ENCODE measurements around the gene ZNF322. TPM values are rescaled to one million over a fixed set of nuclear protein-coding genes. Genes with fewer than 3 reads are reported as not detected.

Gene ZNF322
- total RNA-seq, 2 donors from 2014 or later, result 42.5 to 59.9 TPM

GRCh38 chr6:26600759-26601158 is 58.8 kb downstream of the ZNF322 start:
- Mint-ChIP-seq H3K36me3 (ENCODE audit: low read depth) (peaks cover 15% of the 10 kb centered on the region), H3K27ac (no peak overlapping the region), H3K4me3 (no peak overlapping the region), H3K27me3 (ENCODE audit: insufficient read depth) (peaks cover 12% of the 10 kb centered on the region), H3K4me1 (peaks cover 7% of the 10 kb centered on the region), H3K9me3 (no peaks in the 10 kb centered on the region)
- Histone ChIP-seq H3K9ac (ENCODE audit: extremely low read depth, low read length, poor library complexity, severe bottlenecking) (no peak overlapping the region), H3K9me3 (ENCODE audit: control insufficient read depth, low read length) (no peaks in the 10 kb centered on the region), H3K27ac (ENCODE audit: low read depth, low read length) (no peak overlapping the region), H3K27me3 (ENCODE audit: control insufficient read depth, insufficient read depth, low read length, poor library complexity, severe bottlenecking) (peaks cover 18% of the 10 kb centered on the region), H3K36me3 (ENCODE audit: control insufficient read depth, insufficient read depth, low read length) (peaks cover 14% of the 10 kb centered on the region), H3K4me1 (ENCODE audit: control insufficient read depth, insufficient read depth, low read length) (no peaks in the 10 kb centered on the region), H3K4me3 (ENCODE audit: low read length) (no peak overlapping the region)
- TF ChIP-seq, protein P1, sequence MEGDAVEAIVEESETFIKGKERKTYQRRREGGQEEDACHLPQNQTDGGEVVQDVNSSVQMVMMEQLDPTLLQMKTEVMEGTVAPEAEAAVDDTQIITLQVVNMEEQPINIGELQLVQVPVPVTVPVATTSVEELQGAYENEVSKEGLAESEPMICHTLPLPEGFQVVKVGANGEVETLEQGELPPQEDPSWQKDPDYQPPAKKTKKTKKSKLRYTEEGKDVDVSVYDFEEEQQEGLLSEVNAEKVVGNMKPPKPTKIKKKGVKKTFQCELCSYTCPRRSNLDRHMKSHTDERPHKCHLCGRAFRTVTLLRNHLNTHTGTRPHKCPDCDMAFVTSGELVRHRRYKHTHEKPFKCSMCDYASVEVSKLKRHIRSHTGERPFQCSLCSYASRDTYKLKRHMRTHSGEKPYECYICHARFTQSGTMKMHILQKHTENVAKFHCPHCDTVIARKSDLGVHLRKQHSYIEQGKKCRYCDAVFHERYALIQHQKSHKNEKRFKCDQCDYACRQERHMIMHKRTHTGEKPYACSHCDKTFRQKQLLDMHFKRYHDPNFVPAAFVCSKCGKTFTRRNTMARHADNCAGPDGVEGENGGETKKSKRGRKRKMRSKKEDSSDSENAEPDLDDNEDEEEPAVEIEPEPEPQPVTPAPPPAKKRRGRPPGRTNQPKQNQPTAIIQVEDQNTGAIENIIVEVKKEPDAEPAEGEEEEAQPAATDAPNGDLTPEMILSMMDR (conservative IDR thresholded peaks at IDR 0.05), result no peak
- no peak for DNase-seq

DNA sequence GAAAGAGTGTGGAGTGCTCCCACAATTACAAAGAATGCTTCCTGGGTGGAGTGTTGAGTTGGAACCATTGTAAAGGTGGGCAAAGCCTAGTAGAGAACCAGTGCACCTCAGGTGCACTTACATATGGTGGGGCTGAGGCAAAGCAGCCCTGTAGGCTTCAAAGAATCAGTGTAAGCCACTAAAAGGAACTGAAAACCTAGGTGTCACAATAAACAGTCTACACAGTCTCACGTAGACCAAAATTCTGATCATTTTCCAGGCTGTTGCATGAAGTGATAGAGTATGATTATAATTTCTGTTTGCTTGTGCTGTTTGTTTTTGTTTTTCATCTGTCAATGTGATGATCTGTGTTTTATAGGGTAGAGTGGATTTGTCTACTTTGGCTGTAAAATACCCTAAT is 60.0 kb downstream of the ZNF322 start:
- peaks cover 7% of the 10 kb centered on the region for H3K27me3 ChIP-seq (ENCODE audit: control insufficient read depth, insufficient read depth, low read length, poor library complexity, severe bottlenecking)
- Mint-ChIP-seq H3K36me3 (ENCODE audit: low read depth) (peaks cover 15% of the 10 kb centered on the region), H3K27ac (no peak overlapping the region), H3K9me3 (no peaks in the 10 kb centered on the region), H3K27me3 (ENCODE audit: insufficient read depth) (peaks cover 6% of the 10 kb centered on the region), H3K4me3 (no peak overlapping the region), H3K4me1 (peaks cover 7% of the 10 kb centered on the region)
- TF ChIP-seq, protein P1 (conservative IDR thresholded peaks at IDR 0.05), result no peak
- no peak overlapping the region for H3K4me3 ChIP-seq (ENCODE audit: low read length)
- H3K36me3 ChIP-seq (ENCODE audit: control insufficient read depth, insufficient read depth, low read length), result peaks cover 14% of the 10 kb centered on the region
- no peak overlapping the region for H3K9ac ChIP-seq (ENCODE audit: extremely low read depth, low read length, poor library complexity, severe bottlenecking)
- no peak overlapping the region for H3K27ac ChIP-seq (ENCODE audit: low read depth, low read length)
- H3K4me1 ChIP-seq (ENCODE audit: control insufficient read depth, insufficient read depth, low read length), result no peaks in the 10 kb centered on the region
- no peak for DNase-seq
- no peaks in the 10 kb centered on the region for H3K9me3 ChIP-seq (ENCODE audit: control insufficient read depth, low read length)
- WGBS, 2 experiments (ENCODE audit: insufficient coverage in 1 of 2, insufficient read length in 1 of 2), result 91% methylated on average over 1 of the region's 1 CpG; no CpG with 5 or more reads in 1 of the 2 experiments

DNA sequence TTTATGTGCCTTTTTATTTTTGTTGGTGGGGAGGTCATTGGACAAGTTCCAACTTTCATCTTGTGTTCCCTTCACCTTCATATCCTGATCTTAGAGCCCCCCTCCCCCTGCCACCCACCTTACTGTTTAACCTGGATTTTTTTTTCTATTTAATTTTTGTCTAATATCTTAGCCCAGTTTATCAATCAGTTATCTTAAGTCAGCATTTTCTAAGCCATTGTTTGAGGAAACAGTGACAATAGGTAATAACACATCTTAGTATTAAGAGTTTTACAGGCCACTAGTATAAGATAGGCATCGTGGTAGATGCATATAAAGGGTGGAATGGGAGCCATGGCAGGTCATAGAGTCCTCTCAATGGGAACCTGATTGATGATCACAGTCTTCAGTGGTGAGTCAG is 60.4 kb downstream of the ZNF322 start:
- H3K36me3 ChIP-seq (ENCODE audit: control insufficient read depth, insufficient read depth, low read length), result peaks cover 14% of the 10 kb centered on the region
- Mint-ChIP-seq H3K4me1 (peaks cover 7% of the 10 kb centered on the region), H3K9me3 (no peaks in the 10 kb centered on the region), H3K27me3 (ENCODE audit: insufficient read depth) (peaks cover 2% of the 10 kb centered on the region), H3K27ac (no peak overlapping the region), H3K4me3 (no peak overlapping the region), H3K36me3 (ENCODE audit: low read depth) (peaks cover 15% of the 10 kb centered on the region)
- WGBS, 2 experiments (ENCODE audit: insufficient coverage in 1 of 2, insufficient read length in 1 of 2), result 94% methylated on average over 1 of the region's 1 CpG; no CpG with 5 or more reads in 1 of the 2 experiments
- H3K9ac ChIP-seq (ENCODE audit: extremely low read depth, low read length, poor library complexity, severe bottlenecking), result no peak overlapping the region
- no peaks in the 10 kb centered on the region for H3K4me1 ChIP-seq (ENCODE audit: control insufficient read depth, insufficient read depth, low read length)
- no peak overlapping the region for H3K27ac ChIP-seq (ENCODE audit: low read depth, low read length)
- DNase-seq, result no peak
- TF ChIP-seq, protein P1 (conservative IDR thresholded peaks at IDR 0.05), result no peak
- no peak overlapping the region for H3K4me3 ChIP-seq (ENCODE audit: low read length)
- no peaks in the 10 kb centered on the region for H3K9me3 ChIP-seq (ENCODE audit: control insufficient read depth, low read length)
- peaks cover 3% of the 10 kb centered on the region for H3K27me3 ChIP-seq (ENCODE audit: control insufficient read depth, insufficient read depth, low read length, poor library complexity, severe bottlenecking)

All from endodermal cell (in vitro differentiated cells).